GM12864 (cell line): ENCODE measurements around the gene ADCYAP1R1.

ENCODE experiments used
- DNase-seq: peaks from one replicate; pipeline ENCODE4 v3.0.0-alpha.2; 2011; ENCODE audit warnings: low read depth
- H3K4me3 ChIP-seq: 2 replicates; pipeline ENCODE4 v1.5.1; 2011; ENCODE audit warnings: mild to moderate bottlenecking, low read depth, low read length, control low read depth
- CTCF ChIP-seq: IDR thresholded peaks from 2 replicates; pipeline ENCODE4 v1.5.1; 2011; ENCODE audit warnings: low read depth, mild to moderate bottlenecking, moderate library complexity, low read length, control low read depth, inconsistent platforms; ENCODE audit errors: missing control alignments

The ADCYAP1R1 gene

DNA sequence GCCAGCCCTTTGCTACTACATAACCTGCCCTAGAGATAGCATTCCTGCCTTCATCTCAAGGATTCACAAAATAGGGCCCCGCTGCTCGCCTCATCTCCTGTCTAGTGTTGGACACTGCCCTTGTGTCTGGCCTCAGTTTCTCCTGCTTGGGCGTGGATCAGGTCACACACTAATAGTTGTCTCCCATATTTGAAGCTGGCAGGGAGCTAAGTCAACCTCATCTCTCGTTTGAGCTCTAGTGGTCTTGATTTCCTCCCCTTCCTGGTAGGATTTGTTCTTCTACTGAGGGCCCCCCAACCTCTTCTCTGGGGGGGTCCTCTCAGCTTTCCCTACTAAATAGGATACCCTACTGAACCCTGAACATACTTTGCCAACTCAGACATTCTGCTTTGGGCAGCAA is 42.2 kb downstream of the ADCYAP1R1 start:
- DNase-seq = no peak
- TF ChIP-seq CTCF = no peak
- H3K4me3 ChIP-seq = no peak overlapping the region

DNA sequence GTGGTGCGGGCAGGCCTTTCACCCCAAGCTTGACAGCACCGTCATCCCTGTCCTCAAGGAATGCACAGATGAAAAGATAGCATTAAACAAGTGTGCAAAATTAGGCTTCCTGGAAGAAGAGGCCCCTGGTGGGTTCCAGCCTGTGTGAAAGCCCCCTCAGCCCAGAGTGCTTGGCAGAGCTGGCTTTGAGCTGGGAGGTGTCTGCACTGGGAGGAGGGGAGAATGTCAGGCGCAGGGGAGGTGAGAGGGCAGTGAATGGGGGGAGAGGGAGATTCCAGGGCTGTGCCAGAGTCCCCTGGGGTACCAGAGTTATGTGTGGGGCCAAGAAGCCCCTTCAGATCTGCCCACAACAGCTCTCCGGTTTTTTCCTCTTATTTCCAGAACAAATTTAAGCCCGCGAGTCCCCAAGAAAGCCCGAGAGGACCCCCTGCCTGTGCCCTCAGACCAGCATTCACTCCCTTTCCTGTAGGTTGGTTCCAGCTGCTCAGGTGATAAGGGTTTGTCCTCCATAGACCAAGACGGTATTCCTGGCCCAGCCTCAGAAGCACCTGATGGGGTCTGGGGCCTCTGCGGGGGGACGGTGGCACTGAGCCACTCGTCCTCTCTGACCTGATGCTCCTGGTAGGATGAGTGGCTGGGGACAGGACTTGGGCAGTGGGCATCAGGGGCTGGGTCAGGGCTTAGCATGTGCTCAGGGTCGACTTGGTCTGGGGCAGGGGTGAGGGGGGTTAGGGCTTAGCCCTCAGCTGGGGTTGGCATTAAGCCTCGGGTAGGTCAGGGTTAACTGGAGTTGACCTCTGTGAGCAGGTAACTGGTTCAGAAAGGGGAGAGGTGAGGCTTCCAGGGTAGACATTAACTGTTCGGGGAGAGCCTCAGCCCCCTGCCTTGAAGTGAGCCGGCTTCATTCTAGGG is 43.4 kb downstream of the ADCYAP1R1 start:
- DNase-seq = no peak
- no peak for TF ChIP-seq CTCF
- H3K4me3 ChIP-seq = no peak overlapping the region

GRCh38 chr7:31096198-31096876 is 44.2 kb downstream of the ADCYAP1R1 start:
- no peak for DNase-seq
- TF ChIP-seq CTCF = no peak
- no peak overlapping the region for H3K4me3 ChIP-seq

GRCh38 chr7:31096877-31097258 is 44.8 kb downstream of the ADCYAP1R1 start:
- DNase-seq = no peak
- no peak overlapping the region for H3K4me3 ChIP-seq
- no peak for TF ChIP-seq CTCF

DNA sequence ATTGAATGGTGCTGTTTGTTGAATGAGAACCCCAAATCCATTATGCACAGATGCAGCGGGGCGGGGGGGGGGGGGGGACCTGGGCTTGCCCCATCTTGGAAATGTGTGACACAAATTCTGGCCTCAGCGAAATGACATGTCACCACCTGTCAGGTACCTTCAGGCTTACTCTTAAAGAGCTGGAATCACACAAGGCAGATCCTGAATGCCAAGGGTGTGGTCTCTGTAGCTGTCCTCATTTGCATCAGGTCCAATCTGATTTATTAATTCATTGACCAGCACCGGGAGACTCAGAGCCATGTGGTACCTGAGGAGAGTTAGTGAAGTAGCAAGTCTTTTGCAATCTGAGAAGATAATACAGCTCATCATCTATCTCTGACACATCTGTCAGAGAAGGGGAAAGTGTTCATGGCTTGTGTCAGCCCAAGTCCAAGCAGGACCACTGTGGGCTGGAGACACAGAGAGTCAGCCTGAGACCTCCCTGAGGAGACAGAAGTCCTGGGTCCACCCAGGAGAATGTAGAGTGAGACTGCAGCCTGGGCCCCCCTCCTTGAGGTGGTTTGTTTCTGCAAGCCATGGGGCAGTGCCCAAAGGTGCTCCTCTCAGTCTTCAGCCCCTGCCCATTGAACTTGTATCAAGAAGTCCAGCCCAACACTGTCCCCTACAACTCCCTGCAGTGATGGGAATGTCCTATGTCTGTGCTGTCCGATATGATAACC is 46.7 kb downstream of the ADCYAP1R1 start:
- DNase-seq = no peak
- no peak for TF ChIP-seq CTCF
- no peak overlapping the region for H3K4me3 ChIP-seq

GRCh38 chr7:31099451-31100444 is 47.6 kb downstream of the ADCYAP1R1 start:
- no peak for DNase-seq
- no peak for TF ChIP-seq CTCF

More at GRCh38 chr7:31099451-31100444, 47.6 kb downstream of the ADCYAP1R1 start:
- H3K4me3 ChIP-seq = no peak overlapping the region
